MCF 10A (cell line): ENCODE data around the gene PRCD. TPM values are rescaled to one million over a fixed set of nuclear protein-coding genes. Genes with fewer than 3 reads are reported as not detected.
"Not testable (repeated sequence)": the region's sequence is repeated elsewhere in the genome, so short reads cannot be mapped to it uniquely, and the experiment has no call there.

Experiments used
- BruUV-seq: library from RNA; stranded (reverse); fragments of 400-500 nt; replicated peaks from 2 replicates; lab custom pipeline; 2021; lab: Mats Ljungman, UMichigan
- CTCF ChIA-PET: fragments of 300-600 bp; sonication (Branson Sonifier 250); formaldehyde crosslinking; extraction: SDS; loops from one replicate; lab custom pipeline; 2021; ENCODE audit warnings: antibody characterized with exemption, inconsistent platforms; lab: Yijun Ruan, JAX
- POLR2A ChIA-PET: fragments of 300-600, 350-650 bp; sonication (Branson Sonifier 250); formaldehyde crosslinking; extraction: SDS; loops from one replicate; lab custom pipeline; 2020; ENCODE audit warnings: antibody characterized with exemption, inconsistent platforms; lab: Yijun Ruan, JAX
- DNase-seq: peaks from one replicate; pipeline ENCODE4 v3.0.0-alpha.2; 2018; ENCODE audit not compliant: unreplicated experiment
- H3K27ac Mint-ChIP-seq: one replicate; pipeline ENCODE4 v1.8.0; 2022; ENCODE audit warnings: mild to moderate bottlenecking, low read depth, mixed read lengths; ENCODE audit not compliant: unreplicated experiment
- H3K27me3 Mint-ChIP-seq: one replicate; pipeline ENCODE4 v1.8.0; 2022; ENCODE audit warnings: mixed read lengths; ENCODE audit not compliant: insufficient read depth, unreplicated experiment
- H3K36me3 Mint-ChIP-seq: one replicate; pipeline ENCODE4 v1.8.0; 2022; ENCODE audit warnings: mild to moderate bottlenecking, moderate library complexity, mixed read lengths; ENCODE audit not compliant: insufficient read depth, unreplicated experiment
- H3K4me1 Mint-ChIP-seq: one replicate; pipeline ENCODE4 v1.8.0; 2022; ENCODE audit warnings: mixed read lengths; ENCODE audit not compliant: insufficient read depth, unreplicated experiment
- H3K4me3 Mint-ChIP-seq: one replicate; pipeline ENCODE4 v1.8.0; 2022; ENCODE audit warnings: mild to moderate bottlenecking, moderate library complexity, mixed read lengths; ENCODE audit not compliant: unreplicated experiment
- H3K9me3 Mint-ChIP-seq: one replicate; pipeline ENCODE4 v1.8.0; 2022; ENCODE audit warnings: mixed read lengths; ENCODE audit not compliant: unreplicated experiment
- CTCF ChIP-seq: fragments of 200-600 bp; IDR thresholded peaks from one replicate; pipeline ENCODE4 v1.8.0; 2022; ENCODE audit warnings: antibody characterized with exemption, mild to moderate bottlenecking; ENCODE audit not compliant: unreplicated experiment
- intact Hi-C: fragments of 100-400 bp; cut with micrococcal nuclease; formaldehyde crosslinking; loops from 2 replicates; pipeline ENCODE4 v1.14.1; 2022
- total RNA-seq: library from RNA; stranded (reverse); gene quantifications from 2 replicates; pipeline ENCODE4 v1.2.3, GENCODE V29; 2022

PRCD gene
- total RNA-seq, 1 experiment from 2014 or later, result not detected

GRCh38 chr17:76531486-76532038, 8.3 kb upstream of the PRCD start:
- POLR2A ChIA-PET, result interaction anchor here (1.7 to 5.0 kb wide), 3 partner anchors 19 to 28 kb away, joined by 4 to 55 read pairs (median 29); no protein-coding TSS in a partner anchor
- CTCF ChIA-PET, result interaction anchor here (0.6 to 3.3 kb wide), 3 partner anchors 15 to 1988 kb away, joined by 3 to 18 read pairs (median 3); no protein-coding TSS in a partner anchor
- Mint-ChIP-seq H3K36me3 (no peaks in the 10 kb centered on the region), H3K4me1 (peaks cover 18% of the 10 kb centered on the region), H3K4me3 (no peak overlapping the region), H3K9me3 (no peaks in the 10 kb centered on the region), H3K27ac (no peak overlapping the region), H3K27me3 (no peaks in the 10 kb centered on the region)
- BruUV-seq, result no TSS peak
- no peak for TF ChIP-seq CTCF
- no peak for DNase-seq
- intact Hi-C loops, result no loop called here

GRCh38 chr17:76532072-76532651, 7.7 kb upstream of the PRCD start:
- peaks cover 18% of the 10 kb centered on the region for H3K4me1 Mint-ChIP-seq
- ChIA-PET CTCF (interaction anchor here (0.6 to 1.1 kb wide), 5 partner anchors 15 to 1989 kb away, joined by 3 to 5 read pairs (median 3); no protein-coding TSS in a partner anchor), POLR2A (interaction anchor here (1.1 to 4.5 kb wide), 4 partner anchors 19 to 204 kb away, joined by 3 to 29 read pairs (median 5); no protein-coding TSS in a partner anchor)
- H3K27ac Mint-ChIP-seq, result no peak overlapping the region
- H3K36me3 Mint-ChIP-seq, result no peaks in the 10 kb centered on the region
- no peaks in the 10 kb centered on the region for H3K9me3 Mint-ChIP-seq
- no TSS peak for BruUV-seq
- intact Hi-C loops, result no loop called here
- no peak overlapping the region for H3K4me3 Mint-ChIP-seq
- no peak for TF ChIP-seq CTCF
- no peaks in the 10 kb centered on the region for H3K27me3 Mint-ChIP-seq
- peak; percentile 57 for DNase-seq

GRCh38 chr17:76533640-76534359, 6.0 kb upstream of the PRCD start:
- peaks cover 18% of the 10 kb centered on the region for H3K4me1 Mint-ChIP-seq
- CTCF ChIA-PET, result interaction anchor here (1.6 kb wide), 1 partner anchor 11 kb away, joined by 3 read pairs; no protein-coding TSS in a partner anchor
- H3K4me3 Mint-ChIP-seq, H3K27ac Mint-ChIP-seq, H3K9me3 Mint-ChIP-seq, DNase-seq, POLR2A ChIA-PET, BruUV-seq, H3K27me3 Mint-ChIP-seq, H3K36me3 Mint-ChIP-seq, intact Hi-C loops: not testable (repeated sequence)

- H3K4me3 Mint-ChIP-seq, result no peak overlapping the region
- no peaks in the 10 kb centered on the region for H3K27me3 Mint-ChIP-seq
- no peaks in the 10 kb centered on the region for H3K9me3 Mint-ChIP-seq
- H3K4me1 Mint-ChIP-seq, result peaks cover 15% of the 10 kb centered on the region
- no TSS peak for BruUV-seq
- ChIA-PET POLR2A (interaction anchor here (1.2 to 1.7 kb wide), 2 partner anchors 16 to 23 kb away, joined by 4 read pairs; no protein-coding TSS in a partner anchor), CTCF (interaction anchor here (2.0 kb wide), 1 partner anchor 12 kb away, joined by 6 read pairs; no protein-coding TSS in a partner anchor)
- TF ChIP-seq CTCF, result no peak
- intact Hi-C loops, result no loop called here
- no peak for DNase-seq
- no peak overlapping the region for H3K27ac Mint-ChIP-seq
- H3K36me3 Mint-ChIP-seq, result no peaks in the 10 kb centered on the region
Observed at GRCh38 chr17:76534831-76535732, 4.8 kb upstream of the PRCD start.
